Coronary artery (tissue), 2 donors: ENCODE data around the gene ZNF582.

Experiments
- DNase-seq: peaks from one replicate; pipeline ENCODE4 v3.0.0-alpha.2; 2017; ENCODE audit warnings: low spot score
- H3K27ac ChIP-seq, 2 donors: fragments of 200-600 bp; sonication (generic); one replicate each; pipeline ENCODE4 v1.5.1; 2016 to 2019
- H3K4me3 ChIP-seq: fragments of 200-600 bp; sonication (generic); 2 replicates; pipeline ENCODE4 v1.5.1; 2016; ENCODE audit warnings: mild to moderate bottlenecking, moderate library complexity
- TF ChIP-seq, protein P1 (sequence below): fragments of 200-600 bp; sonication (generic); IDR thresholded peaks from one replicate; pipeline ENCODE4 v1.5.1; 2019; ENCODE audit warnings: antibody characterized with exemption

The ZNF582 gene

DNA sequence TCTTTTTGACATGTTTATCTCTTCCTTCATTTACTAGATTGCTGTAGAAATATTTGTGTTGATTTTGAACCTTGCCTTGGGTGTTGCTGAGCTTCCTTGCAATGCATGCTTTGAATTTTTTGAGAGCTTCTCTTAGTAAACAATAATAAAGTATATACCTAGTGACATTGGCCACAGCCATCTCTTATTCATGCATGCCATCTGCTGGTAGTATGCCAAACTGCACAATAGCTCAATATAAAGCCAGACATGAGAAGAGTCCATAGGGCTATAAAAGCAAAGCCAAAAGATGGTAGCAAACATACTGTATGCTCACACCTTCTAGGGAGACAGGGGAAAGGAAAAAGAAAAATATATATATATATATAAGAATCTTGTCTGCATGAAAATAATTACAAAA, 59.8 kb downstream of the ZNF582 start:
- TF ChIP-seq, protein P1, sequence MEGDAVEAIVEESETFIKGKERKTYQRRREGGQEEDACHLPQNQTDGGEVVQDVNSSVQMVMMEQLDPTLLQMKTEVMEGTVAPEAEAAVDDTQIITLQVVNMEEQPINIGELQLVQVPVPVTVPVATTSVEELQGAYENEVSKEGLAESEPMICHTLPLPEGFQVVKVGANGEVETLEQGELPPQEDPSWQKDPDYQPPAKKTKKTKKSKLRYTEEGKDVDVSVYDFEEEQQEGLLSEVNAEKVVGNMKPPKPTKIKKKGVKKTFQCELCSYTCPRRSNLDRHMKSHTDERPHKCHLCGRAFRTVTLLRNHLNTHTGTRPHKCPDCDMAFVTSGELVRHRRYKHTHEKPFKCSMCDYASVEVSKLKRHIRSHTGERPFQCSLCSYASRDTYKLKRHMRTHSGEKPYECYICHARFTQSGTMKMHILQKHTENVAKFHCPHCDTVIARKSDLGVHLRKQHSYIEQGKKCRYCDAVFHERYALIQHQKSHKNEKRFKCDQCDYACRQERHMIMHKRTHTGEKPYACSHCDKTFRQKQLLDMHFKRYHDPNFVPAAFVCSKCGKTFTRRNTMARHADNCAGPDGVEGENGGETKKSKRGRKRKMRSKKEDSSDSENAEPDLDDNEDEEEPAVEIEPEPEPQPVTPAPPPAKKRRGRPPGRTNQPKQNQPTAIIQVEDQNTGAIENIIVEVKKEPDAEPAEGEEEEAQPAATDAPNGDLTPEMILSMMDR = no peak
- DNase-seq = no peak
- no peak overlapping the region for H3K4me3 ChIP-seq
- H3K27ac ChIP-seq = no peak overlapping the region
